ENCODE measurements around the gene TFF3. TPM values are rescaled to one million over a fixed set of nuclear protein-coding genes. Genes with fewer than 3 reads are reported as not detected.
A peak's percentile ranks its signal among the peaks of the same experiment; 100 is the strongest.

TFF3 gene
- total and polyA plus RNA-seq, 2 experiments from 2014 or later: 1.2 to 3.3 TPM

GRCh38 chr21:42276526-42277154 lies 38.6 kb downstream of the TFF3 start:
- Histone ChIP-seq H3K27ac (ENCODE audit: low read depth) (no peak overlapping the region), H3K27me3 (ENCODE audit: insufficient read depth) (no peaks in the 10 kb centered on the region), H3K9me2 (ENCODE audit: insufficient read depth) (no peaks in the 10 kb centered on the region), H2AFZ (no peak overlapping the region), H4K20me1 (replicated peaks; ENCODE audit: insufficient read depth) (no peaks in the 10 kb centered on the region), H3K79me2 (replicated peaks; ENCODE audit: insufficient read depth) (no peaks in the 10 kb centered on the region), H3K4me2 (no peak overlapping the region), H3K36me3 (ENCODE audit: insufficient read depth) (no peaks in the 10 kb centered on the region), H3F3A (replicated peaks; ENCODE audit: low read depth) (no peaks in the 10 kb centered on the region), H3K4me1 (ENCODE audit: insufficient read depth) (no peaks in the 10 kb centered on the region), H3K4me3 (no peak overlapping the region)
- no peaks in the 10 kb centered on the region for H3K36me3 Mint-ChIP-seq (ENCODE audit: low read depth)
- peaks cover 11% of the 10 kb centered on the region for H3K27me3 Mint-ChIP-seq (ENCODE audit: insufficient read depth, low read depth, poor library complexity)
- no peak overlapping the region for H3K4me3 Mint-ChIP-seq
- H3K4me1 Mint-ChIP-seq: no peaks in the 10 kb centered on the region; the same call in 2 of the 3 replicates
- no peaks in the 10 kb centered on the region for H3K9me3 Mint-ChIP-seq
- DNase-seq (ENCODE audit: low spot score) (no peak), ATAC-seq (no peak)
- TF ChIP-seq, protein P1, sequence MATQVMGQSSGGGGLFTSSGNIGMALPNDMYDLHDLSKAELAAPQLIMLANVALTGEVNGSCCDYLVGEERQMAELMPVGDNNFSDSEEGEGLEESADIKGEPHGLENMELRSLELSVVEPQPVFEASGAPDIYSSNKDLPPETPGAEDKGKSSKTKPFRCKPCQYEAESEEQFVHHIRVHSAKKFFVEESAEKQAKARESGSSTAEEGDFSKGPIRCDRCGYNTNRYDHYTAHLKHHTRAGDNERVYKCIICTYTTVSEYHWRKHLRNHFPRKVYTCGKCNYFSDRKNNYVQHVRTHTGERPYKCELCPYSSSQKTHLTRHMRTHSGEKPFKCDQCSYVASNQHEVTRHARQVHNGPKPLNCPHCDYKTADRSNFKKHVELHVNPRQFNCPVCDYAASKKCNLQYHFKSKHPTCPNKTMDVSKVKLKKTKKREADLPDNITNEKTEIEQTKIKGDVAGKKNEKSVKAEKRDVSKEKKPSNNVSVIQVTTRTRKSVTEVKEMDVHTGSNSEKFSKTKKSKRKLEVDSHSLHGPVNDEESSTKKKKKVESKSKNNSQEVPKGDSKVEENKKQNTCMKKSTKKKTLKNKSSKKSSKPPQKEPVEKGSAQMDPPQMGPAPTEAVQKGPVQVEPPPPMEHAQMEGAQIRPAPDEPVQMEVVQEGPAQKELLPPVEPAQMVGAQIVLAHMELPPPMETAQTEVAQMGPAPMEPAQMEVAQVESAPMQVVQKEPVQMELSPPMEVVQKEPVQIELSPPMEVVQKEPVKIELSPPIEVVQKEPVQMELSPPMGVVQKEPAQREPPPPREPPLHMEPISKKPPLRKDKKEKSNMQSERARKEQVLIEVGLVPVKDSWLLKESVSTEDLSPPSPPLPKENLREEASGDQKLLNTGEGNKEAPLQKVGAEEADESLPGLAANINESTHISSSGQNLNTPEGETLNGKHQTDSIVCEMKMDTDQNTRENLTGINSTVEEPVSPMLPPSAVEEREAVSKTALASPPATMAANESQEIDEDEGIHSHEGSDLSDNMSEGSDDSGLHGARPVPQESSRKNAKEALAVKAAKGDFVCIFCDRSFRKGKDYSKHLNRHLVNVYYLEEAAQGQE (IDR thresholded peaks at IDR 0.05; ENCODE audit: unreplicated experiment): no peak
- TF ChIP-seq CTCF (conservative IDR thresholded peaks at IDR 0.05; ENCODE audit: low read depth in 2 of 2): peak in 1 of 2 experiments; percentile 26; a peak in 2 of 4 replicates
- H3K27ac Mint-ChIP-seq: no peak overlapping the region

DNA sequence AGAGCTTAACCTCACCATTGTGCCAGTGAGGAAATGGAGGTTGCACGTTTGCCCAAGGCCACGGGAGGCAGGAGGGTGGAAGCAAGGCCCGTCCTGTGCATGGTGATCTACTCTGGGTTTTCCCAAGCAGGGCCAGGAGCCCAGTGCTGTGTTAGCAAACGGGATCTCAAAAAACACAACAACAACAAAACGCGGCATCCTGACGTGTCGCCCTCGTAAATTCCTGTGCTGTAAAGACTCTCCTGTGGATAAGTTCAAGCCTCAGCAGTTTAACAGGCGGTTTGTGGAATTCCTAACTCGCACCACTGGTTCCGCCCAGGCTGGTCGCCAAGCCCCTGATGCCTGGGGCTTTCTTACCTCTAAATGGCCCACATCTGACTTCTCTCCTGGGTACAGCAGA lies 39.1 kb downstream of the TFF3 start:
- H3K27me3 ChIP-seq (ENCODE audit: insufficient read depth): no peaks in the 10 kb centered on the region
- H3K4me3 ChIP-seq: no peak overlapping the region
- no peaks in the 10 kb centered on the region for H3K79me2 ChIP-seq (replicated peaks; ENCODE audit: insufficient read depth)
- Mint-ChIP-seq H3K27me3 (ENCODE audit: insufficient read depth, low read depth, poor library complexity) (peaks cover 9% of the 10 kb centered on the region), H3K4me1 (no peaks in the 10 kb centered on the region; the same call in 2 of the 3 replicates), H3K9me3 (no peaks in the 10 kb centered on the region), H3K4me3 (no peak overlapping the region), H3K27ac (no peak overlapping the region), H3K36me3 (ENCODE audit: low read depth) (no peaks in the 10 kb centered on the region)
- H3K4me2 ChIP-seq: no peak overlapping the region
- no peaks in the 10 kb centered on the region for H3F3A ChIP-seq (replicated peaks; ENCODE audit: low read depth)
- no peaks in the 10 kb centered on the region for H3K4me1 ChIP-seq (ENCODE audit: insufficient read depth)
- H4K20me1 ChIP-seq (replicated peaks; ENCODE audit: insufficient read depth): no peaks in the 10 kb centered on the region
- H3K27ac ChIP-seq (ENCODE audit: low read depth): no peak overlapping the region
- H2AFZ ChIP-seq: no peak overlapping the region
- H3K36me3 ChIP-seq (ENCODE audit: insufficient read depth): no peaks in the 10 kb centered on the region
- H3K9me2 ChIP-seq (ENCODE audit: insufficient read depth): no peaks in the 10 kb centered on the region
- no peak for ATAC-seq
- no peak for DNase-seq (ENCODE audit: low spot score)
- TF ChIP-seq, protein P1 (IDR thresholded peaks at IDR 0.05; ENCODE audit: unreplicated experiment): no peak
- no peak for TF ChIP-seq POLR2AphosphoS5 (IDR thresholded peaks at IDR 0.05; ENCODE audit: low read depth)
- no peak for TF ChIP-seq ZNF114 (CRISPR knock-in tag; IDR thresholded peaks at IDR 0.05)
- TF ChIP-seq NANOG (IDR thresholded peaks at IDR 0.05; ENCODE audit: borderline replicate concordance): no peak
- no peak for TF ChIP-seq JUNB (IDR thresholded peaks at IDR 0.05; ENCODE audit: unreplicated experiment)
- no peak for TF ChIP-seq EZH2phosphoT487 (IDR thresholded peaks at IDR 0.05; ENCODE audit: unreplicated experiment)

Data from GM23338 (cell line).